K562 (cell line): ENCODE data around the gene CLASP1. TPM values are rescaled to one million over a fixed set of nuclear protein-coding genes. Genes with fewer than 3 reads are reported as not detected.

Source experiments
- FOXM1 ChIP-seq, 2 experiments: fragments of 450-650 bp in 1 of 2; sonication (generic) in 1 of 2; formaldehyde crosslinking in 1 of 2; IDR thresholded peaks; 2 replicates each; pipeline versions ENCODE4 v1.6.1 to v1.9.0; 2017 to 2022; ENCODE audit warnings: low read depth in 2 of 2, mild to moderate bottlenecking in 2 of 2, missing genetic modification reagents in 1 of 2, moderate library complexity in 1 of 2
- ZNF280B ChIP-seq: fragments of 250-450 bp; sonication (Bioruptor Pico); IDR thresholded peaks from 2 replicates; pipeline ENCODE4 v1.5.1; 2021; ENCODE audit warnings: mild to moderate bottlenecking
- ZNF780A ChIP-seq: fragments of 250-450 bp; sonication (Bioruptor Pico); IDR thresholded peaks from 2 replicates; pipeline ENCODE4 v1.5.0; 2021; ENCODE audit warnings: mild to moderate bottlenecking
- polyA plus RNA-seq, 8 experiments: library from polyadenylated mRNA; depleted of rRNA in 4 of 8; stranded (reverse) in 5 of 8; unstranded in 3 of 8; fragments of >200 nt; fragmentation: Nextera tagmentation in 2 of 8; fragmentation: Illumina TruSeq in 1 of 8; extraction: Ambion mirVana in 2 of 8; extraction: Trizol in 1 of 8; gene quantifications; 2 replicates each; pipeline versions ENCODE4 v1.2.1 to v1.2.3, GENCODE V29; 2011 to 2014; ENCODE audit warnings: inconsistent platforms in 1 of 8, missing spikeins in 1 of 8
- total RNA-seq, 7 experiments: library from RNA; depleted of rRNA in 6 of 7; stranded (reverse); fragments of >200 nt in 6 of 7; fragmentation: Illumina TruSeq in 2 of 7; extraction: Trizol in 2 of 7; gene quantifications; 2 replicates each; pipeline versions ENCODE4 v1.2.1 to v1.2.3, GENCODE V29; 2011 to 2021; ENCODE audit warnings: low replicate concordance in 1 of 7
- TF ChIP-seq, protein P1 (sequence below): sonication (generic); formaldehyde crosslinking; IDR thresholded peaks from 2 replicates; pipeline ENCODE4 v1.8.0; 2022; ENCODE audit warnings: mild to moderate bottlenecking, missing genetic modification reagents

The CLASP1 gene
- total and polyA plus RNA-seq, 9 of the 15 experiments (the other 6 are each of a cell fraction or from before 2014, with no cell fraction given): 1.7 to 40.3 (median 20.7) TPM

DNA sequence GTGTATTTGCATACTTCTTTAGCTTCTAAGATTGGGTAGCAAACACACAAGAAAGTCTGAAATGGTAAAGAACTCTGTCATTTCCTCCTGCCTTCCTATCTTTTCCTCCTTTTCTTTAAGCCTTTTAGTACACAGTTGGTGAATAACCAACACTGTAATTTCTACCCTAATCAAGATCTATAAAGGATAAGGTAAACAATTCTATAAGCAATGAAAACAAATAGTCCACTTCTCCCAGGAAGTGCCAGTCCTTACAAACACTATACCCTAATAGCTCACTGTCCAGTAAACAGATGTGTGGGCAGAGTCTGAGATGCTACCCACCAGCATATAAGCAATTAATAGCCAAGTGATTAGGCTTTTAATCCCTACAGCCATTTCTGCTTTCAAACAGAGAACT is 283.2 kb downstream of the CLASP1 start (continued):
- TF ChIP-seq ZNF280B (CRISPR knock-in tag): no peak
- TF ChIP-seq FOXM1 (IDR thresholded peaks at IDR 0.05; ENCODE audit: low read depth): no peak
- TF ChIP-seq FOXM1 (CRISPR knock-in tag; IDR thresholded peaks at IDR 0.05; ENCODE audit: low read depth): no peak
- TF ChIP-seq, protein P1, sequence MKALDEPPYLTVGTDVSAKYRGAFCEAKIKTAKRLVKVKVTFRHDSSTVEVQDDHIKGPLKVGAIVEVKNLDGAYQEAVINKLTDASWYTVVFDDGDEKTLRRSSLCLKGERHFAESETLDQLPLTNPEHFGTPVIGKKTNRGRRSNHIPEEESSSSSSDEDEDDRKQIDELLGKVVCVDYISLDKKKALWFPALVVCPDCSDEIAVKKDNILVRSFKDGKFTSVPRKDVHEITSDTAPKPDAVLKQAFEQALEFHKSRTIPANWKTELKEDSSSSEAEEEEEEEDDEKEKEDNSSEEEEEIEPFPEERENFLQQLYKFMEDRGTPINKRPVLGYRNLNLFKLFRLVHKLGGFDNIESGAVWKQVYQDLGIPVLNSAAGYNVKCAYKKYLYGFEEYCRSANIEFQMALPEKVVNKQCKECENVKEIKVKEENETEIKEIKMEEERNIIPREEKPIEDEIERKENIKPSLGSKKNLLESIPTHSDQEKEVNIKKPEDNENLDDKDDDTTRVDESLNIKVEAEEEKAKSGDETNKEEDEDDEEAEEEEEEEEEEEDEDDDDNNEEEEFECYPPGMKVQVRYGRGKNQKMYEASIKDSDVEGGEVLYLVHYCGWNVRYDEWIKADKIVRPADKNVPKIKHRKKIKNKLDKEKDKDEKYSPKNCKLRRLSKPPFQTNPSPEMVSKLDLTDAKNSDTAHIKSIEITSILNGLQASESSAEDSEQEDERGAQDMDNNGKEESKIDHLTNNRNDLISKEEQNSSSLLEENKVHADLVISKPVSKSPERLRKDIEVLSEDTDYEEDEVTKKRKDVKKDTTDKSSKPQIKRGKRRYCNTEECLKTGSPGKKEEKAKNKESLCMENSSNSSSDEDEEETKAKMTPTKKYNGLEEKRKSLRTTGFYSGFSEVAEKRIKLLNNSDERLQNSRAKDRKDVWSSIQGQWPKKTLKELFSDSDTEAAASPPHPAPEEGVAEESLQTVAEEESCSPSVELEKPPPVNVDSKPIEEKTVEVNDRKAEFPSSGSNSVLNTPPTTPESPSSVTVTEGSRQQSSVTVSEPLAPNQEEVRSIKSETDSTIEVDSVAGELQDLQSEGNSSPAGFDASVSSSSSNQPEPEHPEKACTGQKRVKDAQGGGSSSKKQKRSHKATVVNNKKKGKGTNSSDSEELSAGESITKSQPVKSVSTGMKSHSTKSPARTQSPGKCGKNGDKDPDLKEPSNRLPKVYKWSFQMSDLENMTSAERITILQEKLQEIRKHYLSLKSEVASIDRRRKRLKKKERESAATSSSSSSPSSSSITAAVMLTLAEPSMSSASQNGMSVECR (CRISPR knock-in tag): no peak
- no peak for TF ChIP-seq ZNF780A
- TF ChIP-seq, all 486 proteins: peak for 0
